SK-N-SH treated with all-trans-retinoic acid at 6 μM for 48 hours (cell line): ENCODE measurements around the gene LMO4.
A peak's percentile ranks its signal among the peaks of the same experiment; 100 is the strongest.

Experiments
- ATAC-seq: fragments of 200-7000 bp; cut with Tn5 transposase; 3 replicates; pipeline ENCODE4 v1.9.1; 2020; ENCODE audit warnings: mild to moderate bottlenecking, moderate library complexity
- ARNTL ChIP-seq: fragments of 450-650 bp; formaldehyde crosslinking; IDR thresholded peaks from 2 replicates; pipeline ENCODE4 v1.5.0; 2020; ENCODE audit warnings: low read depth, mild to moderate bottlenecking, moderate library complexity, borderline replicate concordance
- BACH2 ChIP-seq: fragments of 250-450 bp; sonication (Bioruptor Pico); IDR thresholded peaks from 2 replicates; pipeline ENCODE4 v1.9.0; 2021; ENCODE audit warnings: mild to moderate bottlenecking, borderline replicate concordance
- CSDC2 ChIP-seq: fragments of 250-450 bp; sonication (Bioruptor Pico); IDR thresholded peaks from 2 replicates; pipeline ENCODE4 v1.5.0; 2020; ENCODE audit warnings: mild to moderate bottlenecking, moderate library complexity
- ESRRG ChIP-seq: fragments of 250-450 bp; sonication (Bioruptor Pico); IDR thresholded peaks from 2 replicates; pipeline ENCODE4 v1.6.1; 2021; ENCODE audit warnings: mild to moderate bottlenecking
- GLIS3 ChIP-seq: fragments of 250-450 bp; sonication (Bioruptor Pico); IDR thresholded peaks from 2 replicates; pipeline ENCODE4 v1.5.0; 2020; ENCODE audit warnings: mild to moderate bottlenecking, moderate library complexity
- ISL1 ChIP-seq: fragments of 250-450 bp; sonication (Bioruptor Pico); IDR thresholded peaks from 2 replicates; pipeline ENCODE4 v2.1.2; 2022; ENCODE audit warnings: mild to moderate bottlenecking, moderate library complexity
- OSR1 ChIP-seq: fragments of 250-450 bp; sonication (Bioruptor Pico); IDR thresholded peaks from 2 replicates; pipeline ENCODE4 v1.8.0; 2022; ENCODE audit warnings: moderate library complexity, mild to moderate bottlenecking, inconsistent platforms
- POU6F1 ChIP-seq: fragments of 250-450 bp; sonication (Bioruptor Pico); IDR thresholded peaks from 2 replicates; pipeline ENCODE4 v1.8.0; 2021; ENCODE audit warnings: low read depth, mild to moderate bottlenecking, moderate library complexity, borderline replicate concordance
- PPARA ChIP-seq: fragments of 250-450 bp; sonication (Bioruptor Pico); IDR thresholded peaks from 2 replicates; pipeline ENCODE4 v1.5.0; 2020; ENCODE audit warnings: mild to moderate bottlenecking, borderline replicate concordance
- RARB ChIP-seq: fragments of 250-450 bp; sonication (Bioruptor Pico); IDR thresholded peaks from 2 replicates; pipeline ENCODE4 v1.8.0; 2021; ENCODE audit warnings: mild to moderate bottlenecking, moderate library complexity
- SNAI2 ChIP-seq: fragments of 250-450 bp; sonication (Bioruptor Pico); IDR thresholded peaks from 2 replicates; pipeline ENCODE4 v1.5.0; 2020; ENCODE audit warnings: mild to moderate bottlenecking, moderate library complexity
- TCF4 ChIP-seq: fragments of 250-450 bp; sonication (Bioruptor Pico); IDR thresholded peaks from 2 replicates; pipeline ENCODE4 v1.8.0; 2021; ENCODE audit warnings: mild to moderate bottlenecking, moderate library complexity, borderline replicate concordance
- TOX ChIP-seq: fragments of 250-450 bp; sonication (Bioruptor Pico); IDR thresholded peaks from 2 replicates; pipeline ENCODE4 v1.8.0; 2021; ENCODE audit warnings: mild to moderate bottlenecking, moderate library complexity, borderline replicate concordance
- TSHZ2 ChIP-seq: fragments of 250-450 bp; sonication (Bioruptor Pico); IDR thresholded peaks from 2 replicates; pipeline ENCODE4 v1.5.0; 2020; ENCODE audit warnings: mild to moderate bottlenecking, moderate library complexity
- ZC3H10 ChIP-seq: fragments of 250-450 bp; sonication (Bioruptor Pico); IDR thresholded peaks from 2 replicates; pipeline ENCODE4 v1.5.1; 2021; ENCODE audit warnings: mild to moderate bottlenecking, moderate library complexity
- ZFP3 ChIP-seq: fragments of 250-450 bp; sonication (Bioruptor Pico); IDR thresholded peaks from 2 replicates; pipeline ENCODE4 v1.5.0; 2020; ENCODE audit warnings: mild to moderate bottlenecking, moderate library complexity
- ZFP30 ChIP-seq: fragments of 450-650 bp; formaldehyde crosslinking; IDR thresholded peaks from 2 replicates; pipeline ENCODE4 v1.5.0; 2022; ENCODE audit warnings: mild to moderate bottlenecking, moderate library complexity
- ZNF565 ChIP-seq: fragments of 450-650 bp; formaldehyde crosslinking; conservative IDR thresholded peaks from 2 replicates; pipeline ENCODE4 v1.5.0; 2020; ENCODE audit warnings: low read depth, mild to moderate bottlenecking, moderate library complexity
- ZNF70 ChIP-seq: fragments of 450-650 bp; formaldehyde crosslinking; IDR thresholded peaks from 2 replicates; pipeline ENCODE4 v1.5.0; 2020; ENCODE audit warnings: mild to moderate bottlenecking, moderate library complexity
- ZNF8 ChIP-seq: fragments of 450-650 bp; formaldehyde crosslinking; IDR thresholded peaks from 2 replicates; pipeline ENCODE4 v1.5.0; 2020; ENCODE audit warnings: mild to moderate bottlenecking, moderate library complexity
- TF ChIP-seq, protein P1 (sequence below): fragments of 250-450 bp; sonication (Bioruptor Pico); IDR thresholded peaks from 2 replicates; pipeline ENCODE4 v1.5.1; 2021; ENCODE audit warnings: mild to moderate bottlenecking, moderate library complexity
- TF ChIP-seq, protein P2 (sequence below): fragments of 250-450 bp; sonication (Bioruptor Pico); IDR thresholded peaks from 2 replicates; pipeline ENCODE4 v1.8.0; 2020; ENCODE audit warnings: mild to moderate bottlenecking, moderate library complexity, borderline replicate concordance
- TF ChIP-seq, protein P3 (sequence below): fragments of 250-450 bp; sonication (Bioruptor Pico); IDR thresholded peaks from 2 replicates; pipeline ENCODE4 v1.5.1; 2020; ENCODE audit warnings: low read depth, mild to moderate bottlenecking, moderate library complexity

LMO4 gene

GRCh38 chr1:87368907-87369306 is 40.2 kb downstream of the LMO4 start:
- ATAC-seq = no peak
- TF ChIP-seq ESRRG (CRISPR knock-in tag) (no peak), RARB (no peak), ARNTL (CRISPR knock-in tag) (no peak), ZNF70 (no peak), PPARA (CRISPR knock-in tag) (no peak), TOX (CRISPR knock-in tag) (no peak), SNAI2 (CRISPR knock-in tag) (no peak), OSR1 (CRISPR knock-in tag) (no peak)
- TF ChIP-seq, protein P1, sequence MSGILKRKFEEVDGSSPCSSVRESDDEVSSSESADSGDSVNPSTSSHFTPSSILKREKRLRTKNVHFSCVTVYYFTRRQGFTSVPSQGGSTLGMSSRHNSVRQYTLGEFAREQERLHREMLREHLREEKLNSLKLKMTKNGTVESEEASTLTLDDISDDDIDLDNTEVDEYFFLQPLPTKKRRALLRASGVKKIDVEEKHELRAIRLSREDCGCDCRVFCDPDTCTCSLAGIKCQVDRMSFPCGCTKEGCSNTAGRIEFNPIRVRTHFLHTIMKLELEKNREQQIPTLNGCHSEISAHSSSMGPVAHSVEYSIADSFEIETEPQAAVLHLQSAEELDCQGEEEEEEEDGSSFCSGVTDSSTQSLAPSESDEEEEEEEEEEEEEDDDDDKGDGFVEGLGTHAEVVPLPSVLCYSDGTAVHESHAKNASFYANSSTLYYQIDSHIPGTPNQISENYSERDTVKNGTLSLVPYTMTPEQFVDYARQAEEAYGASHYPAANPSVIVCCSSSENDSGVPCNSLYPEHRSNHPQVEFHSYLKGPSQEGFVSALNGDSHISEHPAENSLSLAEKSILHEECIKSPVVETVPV = no peak
- TF ChIP-seq, protein P2, sequence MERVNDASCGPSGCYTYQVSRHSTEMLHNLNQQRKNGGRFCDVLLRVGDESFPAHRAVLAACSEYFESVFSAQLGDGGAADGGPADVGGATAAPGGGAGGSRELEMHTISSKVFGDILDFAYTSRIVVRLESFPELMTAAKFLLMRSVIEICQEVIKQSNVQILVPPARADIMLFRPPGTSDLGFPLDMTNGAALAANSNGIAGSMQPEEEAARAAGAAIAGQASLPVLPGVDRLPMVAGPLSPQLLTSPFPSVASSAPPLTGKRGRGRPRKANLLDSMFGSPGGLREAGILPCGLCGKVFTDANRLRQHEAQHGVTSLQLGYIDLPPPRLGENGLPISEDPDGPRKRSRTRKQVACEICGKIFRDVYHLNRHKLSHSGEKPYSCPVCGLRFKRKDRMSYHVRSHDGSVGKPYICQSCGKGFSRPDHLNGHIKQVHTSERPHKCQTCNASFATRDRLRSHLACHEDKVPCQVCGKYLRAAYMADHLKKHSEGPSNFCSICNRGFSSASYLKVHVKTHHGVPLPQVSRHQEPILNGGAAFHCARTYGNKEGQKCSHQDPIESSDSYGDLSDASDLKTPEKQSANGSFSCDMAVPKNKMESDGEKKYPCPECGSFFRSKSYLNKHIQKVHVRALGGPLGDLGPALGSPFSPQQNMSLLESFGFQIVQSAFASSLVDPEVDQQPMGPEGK (CRISPR knock-in tag) = no peak

DNA sequence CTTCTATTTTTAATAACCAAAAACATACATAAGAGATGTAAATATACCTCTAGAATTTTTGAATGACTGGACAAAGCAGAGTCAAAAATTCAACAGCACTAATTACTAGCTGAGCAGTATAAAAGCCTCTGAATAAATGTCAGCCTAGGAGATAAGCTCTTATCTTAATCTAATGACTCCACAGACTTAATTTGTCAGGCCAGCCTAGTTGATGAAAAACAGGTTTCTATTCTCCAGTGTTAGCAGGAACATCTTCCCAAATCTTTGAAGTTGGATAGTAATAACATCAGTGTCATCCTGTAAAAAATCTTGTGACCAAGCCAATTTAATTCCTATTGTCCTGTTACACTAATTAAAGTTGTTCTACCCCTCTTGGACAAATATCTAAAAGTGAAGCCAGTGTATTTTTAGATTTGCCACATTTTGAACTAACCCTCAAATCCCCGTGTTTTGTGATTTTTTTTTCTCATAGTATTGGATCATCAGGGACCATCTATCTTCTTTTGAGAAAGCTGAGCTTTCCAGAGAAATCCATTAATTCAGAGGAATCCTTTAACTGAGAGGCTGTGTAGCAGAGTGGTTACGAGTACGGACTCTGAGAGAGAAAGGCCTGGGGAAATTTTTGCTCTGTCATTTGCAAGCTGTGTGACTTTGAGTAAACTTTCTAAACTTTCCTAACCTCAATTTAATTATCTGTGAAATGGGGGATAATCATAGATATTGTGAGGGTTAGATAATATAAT is 41.2 kb downstream of the LMO4 start:
- peak; percentile 62 for ATAC-seq
- peak; percentile 87; the same call in 1 of the 2 replicates for TF ChIP-seq GLIS3 (CRISPR knock-in tag)
- TF ChIP-seq, protein P2 (CRISPR knock-in tag) = no peak
- TF ChIP-seq ZNF70 = no peak
- peak; percentile 78; the same call in 1 of the 2 replicates for TF ChIP-seq ESRRG (CRISPR knock-in tag)
- TF ChIP-seq ZFP3 (CRISPR knock-in tag) = 0 out of 2 replicates have a peak, but pooled peaks have one; percentile 44
- TF ChIP-seq TCF4 (CRISPR knock-in tag) = peak; percentile 97
- TF ChIP-seq, protein P1 = peak; percentile 89; the same call in 1 of the 2 replicates
- TF ChIP-seq BACH2 (CRISPR knock-in tag) = 0 out of 2 replicates have a peak, but pooled peaks have one; percentile 65
- TF ChIP-seq ZNF8 (CRISPR knock-in tag) = peak; percentile 57; the same call in 1 of the 2 replicates
- peak; percentile 32; the same call in 1 of the 2 replicates for TF ChIP-seq SNAI2 (CRISPR knock-in tag)
- TF ChIP-seq, protein P3, sequence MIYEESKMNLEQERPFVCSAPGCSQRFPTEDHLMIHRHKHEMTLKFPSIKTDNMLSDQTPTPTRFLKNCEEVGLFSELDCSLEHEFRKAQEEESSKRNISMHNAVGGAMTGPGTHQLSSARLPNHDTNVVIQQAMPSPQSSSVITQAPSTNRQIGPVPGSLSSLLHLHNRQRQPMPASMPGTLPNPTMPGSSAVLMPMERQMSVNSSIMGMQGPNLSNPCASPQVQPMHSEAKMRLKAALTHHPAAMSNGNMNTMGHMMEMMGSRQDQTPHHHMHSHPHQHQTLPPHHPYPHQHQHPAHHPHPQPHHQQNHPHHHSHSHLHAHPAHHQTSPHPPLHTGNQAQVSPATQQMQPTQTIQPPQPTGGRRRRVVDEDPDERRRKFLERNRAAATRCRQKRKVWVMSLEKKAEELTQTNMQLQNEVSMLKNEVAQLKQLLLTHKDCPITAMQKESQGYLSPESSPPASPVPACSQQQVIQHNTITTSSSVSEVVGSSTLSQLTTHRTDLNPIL = peak; percentile 85
- no peak for TF ChIP-seq ARNTL (CRISPR knock-in tag)
- no peak for TF ChIP-seq ZNF565 (CRISPR knock-in tag)
- TF ChIP-seq OSR1 (CRISPR knock-in tag) = no peak
- TF ChIP-seq ZFP30 (CRISPR knock-in tag) = no peak
- no peak for TF ChIP-seq RARB
- TF ChIP-seq CSDC2 (CRISPR knock-in tag) = no peak
- no peak for TF ChIP-seq ZC3H10 (CRISPR knock-in tag)
- peak; percentile 95 for TF ChIP-seq ISL1
- TF ChIP-seq PPARA (CRISPR knock-in tag) = no peak
- TF ChIP-seq TSHZ2 = peak; percentile 97
- TF ChIP-seq TOX (CRISPR knock-in tag) = no peak
- peak; percentile 62; the same call in 1 of the 2 replicates for TF ChIP-seq POU6F1 (CRISPR knock-in tag)
